RPMI7951 (cell line): ENCODE data around the gene MS4A6A. TPM values are rescaled to one million over a fixed set of nuclear protein-coding genes. Genes with fewer than 3 reads are reported as not detected.
A peak's percentile ranks its signal among the peaks of the same experiment; 100 is the strongest.
"Not testable (repeated sequence)": the region's sequence is repeated elsewhere in the genome, so short reads cannot be mapped to it uniquely, and the experiment has no call there.

Source experiments
- DNase-seq: peaks from one replicate; pipeline ENCODE4 v3.0.0-alpha.2; 2012; ENCODE audit warnings: low read depth
- total RNA-seq: library from RNA; depleted of rRNA; stranded (reverse); fragments of >200 nt; shearing (Covaris generic); gene quantifications from 2 replicates; pipeline ENCODE4 v1.2.3, GENCODE V29; 2014; rRNA removed

The MS4A6A gene, protein sequence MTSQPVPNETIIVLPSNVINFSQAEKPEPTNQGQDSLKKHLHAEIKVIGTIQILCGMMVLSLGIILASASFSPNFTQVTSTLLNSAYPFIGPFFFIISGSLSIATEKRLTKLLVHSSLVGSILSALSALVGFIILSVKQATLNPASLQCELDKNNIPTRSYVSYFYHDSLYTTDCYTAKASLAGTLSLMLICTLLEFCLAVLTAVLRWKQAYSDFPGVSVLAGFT
- not detected in 2 replicates for total RNA-seq

DNA sequence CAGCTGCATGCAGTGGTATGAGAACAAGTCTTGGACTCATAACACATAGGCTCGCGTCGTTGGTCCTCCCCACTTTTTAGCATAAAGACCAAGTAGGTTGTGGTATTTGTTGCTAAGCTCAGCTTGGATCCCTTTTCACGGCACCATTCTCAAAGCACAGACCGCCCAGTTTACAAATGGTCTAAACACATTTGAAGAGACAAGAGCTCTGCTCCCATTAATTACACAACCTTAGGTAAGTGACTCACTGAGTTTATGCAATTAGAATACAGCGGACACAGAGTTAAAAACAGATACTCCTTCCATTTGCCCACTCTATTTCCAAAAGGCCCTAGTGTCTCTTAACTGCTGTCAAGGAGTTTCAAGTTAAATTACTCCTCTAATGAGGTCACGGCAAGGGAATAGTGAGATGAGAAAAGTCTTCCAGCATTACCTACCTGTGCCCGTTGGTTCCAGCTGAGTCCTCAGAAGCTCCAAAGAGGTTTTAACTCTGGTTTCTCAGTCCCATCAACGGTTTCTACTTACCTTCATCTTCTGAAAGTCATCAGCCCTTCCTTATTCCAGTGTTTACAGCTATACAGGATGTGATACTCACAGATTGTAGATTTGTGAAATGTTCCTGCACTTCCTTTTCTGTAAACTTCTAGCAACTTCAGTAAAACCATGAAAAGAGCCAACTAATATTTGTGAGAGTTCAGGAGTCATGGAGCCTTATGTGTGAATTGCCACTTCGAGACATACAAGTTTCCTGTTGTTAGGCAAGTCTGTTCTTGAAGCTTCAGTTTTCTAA, at the start of gene MS4A6A:
Gene MS4A6A, minus strand, starts transcription at position 543 of the 790 bp plus-strand sequence. CDS start 1,356 bp downstream, outside the sequence.
- no peak for DNase-seq

- no peak for DNase-seq
Observed at GRCh38 chr11:60230681-60231080, 47.8 kb upstream of the MS4A6A start.

DNA sequence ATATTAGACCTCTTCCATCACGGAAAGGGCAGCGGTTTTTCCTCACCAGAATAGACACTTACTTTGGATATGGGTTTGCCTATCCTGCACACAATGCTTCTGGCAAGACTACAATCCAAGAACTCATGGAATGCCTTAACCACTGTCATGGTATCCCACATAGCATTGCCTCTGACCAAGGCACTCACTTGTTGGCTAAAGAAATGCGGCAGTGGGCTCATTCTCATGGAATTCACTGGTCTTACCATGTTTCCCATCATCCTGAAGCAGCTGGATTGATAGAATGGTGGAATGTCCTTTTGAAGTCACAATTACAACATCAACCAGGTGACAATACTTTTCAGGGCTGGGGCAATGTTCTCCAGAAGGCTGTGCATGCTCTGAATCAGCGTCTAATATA, 39.3 kb upstream of the MS4A6A start:
- DNase-seq, result no peak

- DNase-seq, result no peak
Observed at GRCh38 chr11:60221692-60222091, 38.8 kb upstream of the MS4A6A start.

DNA sequence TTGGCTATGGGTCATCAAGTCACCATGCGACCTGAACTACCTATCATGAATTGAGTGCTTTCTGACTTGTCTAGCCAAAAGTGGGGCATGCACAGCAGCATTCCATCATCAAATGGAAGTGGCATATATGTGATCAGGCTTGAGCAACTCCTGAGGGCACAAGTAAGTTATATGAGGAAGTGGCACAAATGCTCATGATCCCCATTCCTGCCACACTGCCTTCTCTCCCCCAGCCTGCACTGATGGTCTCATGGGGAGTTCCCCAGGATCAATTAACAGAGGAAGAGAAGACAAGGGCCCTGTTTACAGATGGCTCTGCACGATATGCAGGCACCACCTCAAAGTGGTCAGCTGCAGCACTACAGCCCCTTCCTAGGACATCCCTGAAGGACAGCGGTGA, 38.3 kb upstream of the MS4A6A start:
- DNase-seq, result no peak

DNA sequence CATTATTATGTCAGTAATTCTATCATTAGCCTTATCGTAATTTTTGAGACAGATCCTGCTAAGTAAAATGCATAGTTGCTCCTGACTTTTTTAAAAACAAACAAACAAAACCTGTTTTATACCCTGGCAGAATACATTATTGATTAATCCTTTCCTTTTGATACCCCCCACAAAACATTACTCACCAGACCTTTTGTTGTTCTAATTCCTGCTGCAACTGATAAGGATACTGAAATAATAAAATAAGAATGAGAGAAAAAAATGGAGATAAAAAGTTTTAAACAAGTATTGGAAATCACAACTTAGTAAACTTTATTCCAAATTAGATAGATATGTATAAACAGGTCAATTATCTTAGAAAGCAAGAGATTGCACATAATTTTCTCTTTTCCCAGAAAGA, 31.5 kb upstream of the MS4A6A start:
- DNase-seq, result no peak

- DNase-seq, result no peak
Observed at GRCh38 chr11:60211206-60211605, 28.3 kb upstream of the MS4A6A start.

- no peak for DNase-seq
Observed at GRCh38 chr11:60209977-60210376, 27.1 kb upstream of the MS4A6A start.

DNA sequence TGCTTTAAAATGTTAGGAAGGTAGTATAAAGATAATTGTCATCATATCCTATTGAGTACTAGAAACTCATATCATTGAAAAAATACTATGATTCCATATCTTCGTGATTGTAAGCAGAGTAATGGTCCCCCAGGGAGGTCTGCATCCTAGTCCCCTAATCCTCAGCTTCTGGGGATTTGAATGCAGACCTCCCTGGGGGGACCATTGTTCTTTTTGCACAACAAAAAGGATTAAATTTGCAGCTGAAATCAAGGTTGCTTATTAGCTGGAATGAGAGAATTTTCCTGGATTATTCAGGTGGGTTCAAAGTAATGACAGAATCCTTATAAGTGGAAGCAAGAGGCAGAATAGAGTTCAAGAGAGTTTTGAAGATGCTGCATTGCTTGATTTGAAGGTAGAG, 26.1 kb upstream of the MS4A6A start:
- DNase-seq, result no peak

GRCh38 chr11:60208146-60208895, 25.4 kb upstream of the MS4A6A start:
- DNase-seq, result no peak

- no peak for DNase-seq
Observed at GRCh38 chr11:60206616-60207015, 23.7 kb upstream of the MS4A6A start.

DNA sequence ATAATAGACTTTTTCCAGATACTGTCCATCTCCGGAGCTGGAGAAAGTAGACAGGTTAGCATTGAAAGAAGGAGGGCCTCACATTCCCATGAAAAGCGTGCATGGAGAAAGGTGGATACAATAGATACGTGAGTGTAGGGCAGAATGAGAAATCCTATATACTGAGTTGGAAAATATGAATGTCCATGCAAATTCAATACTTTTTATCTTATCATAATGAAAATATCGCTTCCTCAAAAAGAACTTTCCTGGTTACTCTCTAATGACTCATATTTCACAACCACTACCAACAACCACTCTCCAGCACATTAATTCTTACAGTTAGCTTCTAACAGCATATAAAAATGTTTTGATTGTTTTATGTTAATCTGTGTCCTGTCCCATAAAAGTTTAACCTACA, 22.0 kb upstream of the MS4A6A start:
- no peak for DNase-seq

- not testable (repeated sequence) for DNase-seq
Observed at GRCh38 chr11:60201334-60201733, 18.5 kb upstream of the MS4A6A start.

DNA sequence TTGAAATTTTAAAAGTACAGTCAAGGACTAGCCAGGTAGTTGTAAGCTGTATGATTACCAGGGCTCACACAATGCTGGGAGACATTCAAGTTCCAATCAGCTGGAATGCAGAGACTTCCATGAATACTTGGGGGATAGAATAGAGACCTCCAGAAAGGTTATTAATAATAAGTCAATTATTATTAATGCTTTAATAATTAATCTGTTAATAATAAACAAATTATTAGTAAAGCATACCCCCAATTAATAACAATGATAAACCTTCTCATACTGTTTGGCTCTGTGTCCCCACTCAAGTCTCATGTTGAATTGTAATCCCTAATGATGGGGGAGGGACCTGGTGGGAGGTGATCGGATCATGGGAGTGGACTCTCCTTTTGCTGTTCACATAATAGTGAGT, 14.6 kb upstream of the MS4A6A start:
- DNase-seq, result no peak

- DNase-seq, result no peak
Observed at GRCh38 chr11:60195923-60196368, 13.1 kb upstream of the MS4A6A start.

GRCh38 chr11:60194511-60194910, 11.6 kb upstream of the MS4A6A start:
- no peak for DNase-seq

GRCh38 chr11:60193687-60194433, 11.0 kb upstream of the MS4A6A start:
- DNase-seq, result peak; percentile 7

- DNase-seq, result not testable (repeated sequence)
Observed at GRCh38 chr11:60192564-60192963, 9.7 kb upstream of the MS4A6A start.

DNA sequence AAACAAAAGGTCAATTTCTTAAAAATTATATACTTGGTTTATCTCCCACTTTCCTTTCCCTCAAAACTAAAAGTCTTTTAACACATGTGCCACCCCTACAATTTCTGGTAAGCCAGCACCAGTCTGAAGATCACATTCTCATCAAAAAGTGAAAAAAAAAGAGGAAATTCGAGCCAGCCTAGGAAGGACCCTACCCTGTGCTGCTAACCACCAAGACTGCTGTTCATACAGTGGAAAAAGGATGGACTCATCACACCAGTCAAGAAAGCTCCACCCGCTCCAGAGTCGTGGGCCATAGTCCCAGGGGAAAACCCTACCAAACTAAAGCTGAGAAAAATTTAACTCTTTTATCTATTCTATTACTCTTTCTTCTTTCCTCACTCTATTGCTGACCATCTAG, 5.6 kb upstream of the MS4A6A start:
- DNase-seq, result not testable (repeated sequence)

DNA sequence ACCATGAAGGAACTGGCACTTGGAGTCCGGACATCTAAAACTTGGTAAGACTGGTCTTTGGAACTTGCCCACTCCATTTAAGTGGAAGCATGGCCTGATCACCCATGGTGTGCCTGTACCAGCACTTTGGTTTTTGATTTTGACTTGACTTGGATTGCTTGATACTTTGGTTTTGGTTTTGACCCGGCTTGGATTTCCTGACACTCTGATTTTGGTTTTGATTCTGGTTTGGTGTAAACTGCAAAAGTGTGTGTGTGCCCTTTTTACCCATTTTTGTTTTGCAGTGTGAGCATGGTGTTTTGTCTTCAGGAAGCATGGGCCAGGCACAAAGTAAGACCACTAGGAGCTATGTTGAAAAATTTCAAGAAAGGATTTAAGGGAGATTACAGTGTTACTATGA, 3.2 kb upstream of the MS4A6A start:
- not testable (repeated sequence) for DNase-seq

DNA sequence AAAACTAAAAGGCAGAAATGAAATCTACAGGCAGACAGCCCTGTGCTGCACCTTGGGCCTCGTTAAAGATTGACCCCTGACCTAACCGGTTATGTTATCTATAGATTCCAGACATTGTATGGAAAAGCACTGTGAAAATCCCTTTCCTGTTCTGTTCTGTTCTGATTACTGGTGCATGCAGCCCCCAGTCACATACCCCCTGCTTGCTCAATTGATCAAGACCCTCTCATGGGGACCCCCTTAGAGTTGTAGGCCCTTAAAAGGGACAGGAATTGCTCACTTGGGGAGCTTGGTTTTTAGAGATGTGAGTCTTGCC, 2.6 kb upstream of the MS4A6A start:
- not testable (repeated sequence) for DNase-seq
